Mesendoderm (in vitro differentiated cells): Measurements from ENCODE around the gene TRMT112.

Source experiments
- DNase-seq: peaks from one replicate; pipeline ENCODE4 v3.0.0; 2013
- H2AK5ac ChIP-seq: 2 replicates; pipeline ENCODE4 v1.6.1; 2013; ENCODE audit warnings: low read length, inconsistent platforms
- H2BK120ac ChIP-seq: 2 replicates; pipeline ENCODE4 v1.6.1; 2013; ENCODE audit warnings: low read depth, mild to moderate bottlenecking, low read length, moderate library complexity, mixed read lengths
- H2BK15ac ChIP-seq: replicated peaks from 2 replicates; pipeline ENCODE4 v1.6.1; 2013; ENCODE audit warnings: low read depth, mild to moderate bottlenecking, moderate library complexity
- H2BK5ac ChIP-seq: 2 replicates; pipeline ENCODE4 v1.6.1; 2013; ENCODE audit warnings: low read length, inconsistent platforms
- H3K18ac ChIP-seq: 2 replicates; pipeline ENCODE4 v1.6.1; 2013; ENCODE audit warnings: mild to moderate bottlenecking, low read length, mixed read lengths
- H3K23ac ChIP-seq: one replicate; pipeline ENCODE4 v1.6.1; 2013; ENCODE audit warnings: low read length
- H3K27ac ChIP-seq: 2 replicates; pipeline ENCODE4 v1.5.1; 2013; ENCODE audit warnings: low read depth, mild to moderate bottlenecking, inconsistent platforms, low read length, moderate library complexity
- H3K27me3 ChIP-seq: 2 replicates; pipeline ENCODE4 v1.6.1; 2013; ENCODE audit warnings: low read length, control low read depth, mild to moderate bottlenecking, inconsistent platforms; ENCODE audit not compliant: insufficient read depth, poor library complexity
- H3K36me3 ChIP-seq: 2 replicates; pipeline ENCODE4 v1.6.1; 2013; ENCODE audit warnings: low read length, inconsistent platforms; ENCODE audit not compliant: control insufficient read depth, insufficient read depth
- H3K4ac ChIP-seq: one replicate; pipeline ENCODE4 v1.6.1; 2013; ENCODE audit warnings: low read depth, mild to moderate bottlenecking, low read length, moderate library complexity
- H3K4me1 ChIP-seq: 2 replicates; pipeline ENCODE4 v1.6.1; 2013; ENCODE audit warnings: low read depth, low read length, inconsistent platforms; ENCODE audit not compliant: control insufficient read depth
- H3K4me2 ChIP-seq: 2 replicates; pipeline ENCODE4 v1.6.1; 2013; ENCODE audit warnings: low read length
- H3K4me3 ChIP-seq: 2 replicates; pipeline ENCODE4 v1.5.1; 2013; ENCODE audit warnings: mild to moderate bottlenecking, low read length
- H3K56ac ChIP-seq: one replicate; pipeline ENCODE4 v1.6.1; 2013; ENCODE audit warnings: low read length
- H3K79me1 ChIP-seq: 2 replicates; pipeline ENCODE4 v1.6.1; 2013; ENCODE audit warnings: low read length, inconsistent platforms
- H3K79me2 ChIP-seq: 2 replicates; pipeline ENCODE4 v1.6.1; 2013; ENCODE audit warnings: mild to moderate bottlenecking, low read length; ENCODE audit not compliant: control insufficient read depth, insufficient read depth
- H3K9ac ChIP-seq: 2 replicates; pipeline ENCODE4 v1.6.1; 2013; ENCODE audit warnings: low read length, inconsistent platforms
- H4K5ac ChIP-seq: one replicate; pipeline ENCODE4 v1.6.1; 2013; ENCODE audit warnings: low read length
- H4K8ac ChIP-seq: one replicate; pipeline ENCODE4 v1.6.1; 2013; ENCODE audit warnings: low read depth, mild to moderate bottlenecking, control low read depth, low read length, moderate library complexity
- WGBS: extraction: QIAGEN DNeasy Blood & Tissue Kit; methylation state at CpG from one replicate; pipeline ENCODE4 v1.1.7; 2013; ENCODE audit warnings: low lambda C conversion rate, missing lambda C conversion rate; ENCODE audit not compliant: insufficient coverage; ENCODE audit errors: extremely low coverage; 5-methylcytosine and 5-hydroxymethylcytosine counted together

Gene TRMT112

DNA sequence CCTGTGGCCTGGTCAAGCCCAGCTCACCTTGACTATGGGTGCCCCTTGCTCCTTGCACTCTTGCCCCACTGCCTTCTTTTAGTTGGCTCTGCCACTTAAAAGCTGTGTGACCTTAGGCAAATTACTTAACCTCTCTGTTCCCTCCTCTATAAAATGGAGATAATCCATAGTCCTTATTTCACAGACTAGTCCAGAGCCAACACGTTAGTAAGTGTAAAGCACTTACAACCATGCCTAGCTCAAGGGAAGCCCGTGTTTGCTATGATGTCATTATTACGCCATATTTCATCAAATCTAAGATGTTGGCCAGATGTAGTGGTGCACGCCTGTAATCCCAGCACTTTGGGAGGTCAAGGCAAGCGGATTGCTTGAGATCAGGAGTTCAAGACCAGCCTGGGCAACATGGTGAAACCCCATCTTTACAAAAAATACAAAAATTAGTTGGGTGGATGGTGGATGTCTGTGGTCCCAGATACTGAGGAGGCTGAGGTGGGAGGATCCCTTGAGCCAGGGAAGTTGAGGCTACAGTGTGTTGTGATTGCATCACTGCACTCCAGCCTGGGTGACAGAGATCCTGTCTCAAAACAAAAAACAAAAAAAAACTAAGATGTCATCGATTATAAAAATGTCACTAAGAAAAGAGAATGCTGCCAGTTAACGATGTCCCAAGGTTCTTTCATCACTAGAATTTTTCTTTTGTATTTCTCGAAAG, 20.3 kb upstream of the TRMT112 start:
- no peak overlapping the region for H3K23ac ChIP-seq
- H3K18ac ChIP-seq, result no peak overlapping the region
- no peaks in the 10 kb centered on the region for H3K79me2 ChIP-seq
- no peak overlapping the region for H3K27ac ChIP-seq
- no peak overlapping the region for H3K4ac ChIP-seq
- WGBS, result no CpG with 5 or more reads among the region's 8 CpGs
- H3K56ac ChIP-seq, result no peak overlapping the region
- no peaks in the 10 kb centered on the region for H3K79me1 ChIP-seq
- H2BK15ac ChIP-seq, result no peak overlapping the region
- peaks cover 5% of the 10 kb centered on the region for H3K4me1 ChIP-seq
- H2BK5ac ChIP-seq, result no peak overlapping the region
- H3K36me3 ChIP-seq, result no peaks in the 10 kb centered on the region
- no peak overlapping the region for H2AK5ac ChIP-seq
- H3K9ac ChIP-seq, result no peak overlapping the region
- no peak overlapping the region for H4K5ac ChIP-seq
- no peak overlapping the region for H4K8ac ChIP-seq
- no peak overlapping the region for H3K4me3 ChIP-seq
- no peak for DNase-seq
- no peak overlapping the region for H2BK120ac ChIP-seq
- H3K4me2 ChIP-seq, result no peak overlapping the region
- H3K27me3 ChIP-seq, result no peaks in the 10 kb centered on the region

GRCh38 chr11:64334764-64335735, 17.7 kb upstream of the TRMT112 start:
- DNase-seq, result peak; percentile 97
- H3K56ac ChIP-seq, result no peak overlapping the region
- H3K18ac ChIP-seq, result no peak overlapping the region
- no peaks in the 10 kb centered on the region for H3K79me1 ChIP-seq
- no peak overlapping the region for H3K4me3 ChIP-seq
- no peak overlapping the region for H4K5ac ChIP-seq
- H3K4ac ChIP-seq, result no peak overlapping the region
- no peaks in the 10 kb centered on the region for H3K27me3 ChIP-seq
- no peak overlapping the region for H2BK15ac ChIP-seq
- no peak overlapping the region for H3K9ac ChIP-seq
- no peaks in the 10 kb centered on the region for H3K79me2 ChIP-seq
- no peak overlapping the region for H2BK5ac ChIP-seq
- H2AK5ac ChIP-seq, result no peak overlapping the region
- no peak overlapping the region for H3K4me2 ChIP-seq
- no peak overlapping the region for H4K8ac ChIP-seq
- H3K27ac ChIP-seq, result no peak overlapping the region
- no peaks in the 10 kb centered on the region for H3K36me3 ChIP-seq
- H2BK120ac ChIP-seq, result no peak overlapping the region
- WGBS, result no CpG with 5 or more reads among the region's 13 CpGs
- H3K23ac ChIP-seq, result no peak overlapping the region
- peaks cover 2% of the 10 kb centered on the region for H3K4me1 ChIP-seq

DNA sequence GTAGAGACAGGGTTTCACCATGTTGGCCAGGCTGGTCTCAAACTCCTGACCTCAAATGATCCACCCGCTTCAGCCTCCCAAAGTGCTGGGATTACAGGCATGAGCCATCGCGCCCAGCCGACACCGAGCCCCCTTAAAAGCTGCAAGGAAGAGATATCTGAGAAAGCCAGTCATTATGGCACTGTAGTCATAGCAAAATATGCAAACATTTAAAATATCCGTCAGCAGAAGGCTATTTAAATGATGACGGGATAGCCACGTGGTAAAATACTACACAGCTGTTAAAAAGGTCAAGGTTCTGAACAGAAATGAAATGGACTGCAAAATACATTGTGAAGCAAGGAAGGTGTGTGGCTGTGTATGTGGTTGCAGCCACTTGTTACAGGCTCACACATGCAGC, 16.2 kb upstream of the TRMT112 start:
- Histone ChIP-seq H3K56ac (no peak overlapping the region), H2BK120ac (no peak overlapping the region), H3K4ac (no peak overlapping the region), H3K27ac (no peak overlapping the region), H2BK15ac (no peak overlapping the region), H3K4me1 (peaks cover 2% of the 10 kb centered on the region), H3K23ac (no peak overlapping the region), H3K79me1 (no peaks in the 10 kb centered on the region), H3K9ac (no peak overlapping the region), H2AK5ac (no peak overlapping the region), H3K4me2 (no peak overlapping the region), H3K79me2 (no peaks in the 10 kb centered on the region), H3K36me3 (no peaks in the 10 kb centered on the region), H3K27me3 (no peaks in the 10 kb centered on the region), H3K4me3 (no peak overlapping the region), H4K5ac (no peak overlapping the region), H4K8ac (no peak overlapping the region), H2BK5ac (no peak overlapping the region), H3K18ac (no peak overlapping the region)
- WGBS, result no CpG with 5 or more reads among the region's 8 CpGs
- no peak for DNase-seq

DNA sequence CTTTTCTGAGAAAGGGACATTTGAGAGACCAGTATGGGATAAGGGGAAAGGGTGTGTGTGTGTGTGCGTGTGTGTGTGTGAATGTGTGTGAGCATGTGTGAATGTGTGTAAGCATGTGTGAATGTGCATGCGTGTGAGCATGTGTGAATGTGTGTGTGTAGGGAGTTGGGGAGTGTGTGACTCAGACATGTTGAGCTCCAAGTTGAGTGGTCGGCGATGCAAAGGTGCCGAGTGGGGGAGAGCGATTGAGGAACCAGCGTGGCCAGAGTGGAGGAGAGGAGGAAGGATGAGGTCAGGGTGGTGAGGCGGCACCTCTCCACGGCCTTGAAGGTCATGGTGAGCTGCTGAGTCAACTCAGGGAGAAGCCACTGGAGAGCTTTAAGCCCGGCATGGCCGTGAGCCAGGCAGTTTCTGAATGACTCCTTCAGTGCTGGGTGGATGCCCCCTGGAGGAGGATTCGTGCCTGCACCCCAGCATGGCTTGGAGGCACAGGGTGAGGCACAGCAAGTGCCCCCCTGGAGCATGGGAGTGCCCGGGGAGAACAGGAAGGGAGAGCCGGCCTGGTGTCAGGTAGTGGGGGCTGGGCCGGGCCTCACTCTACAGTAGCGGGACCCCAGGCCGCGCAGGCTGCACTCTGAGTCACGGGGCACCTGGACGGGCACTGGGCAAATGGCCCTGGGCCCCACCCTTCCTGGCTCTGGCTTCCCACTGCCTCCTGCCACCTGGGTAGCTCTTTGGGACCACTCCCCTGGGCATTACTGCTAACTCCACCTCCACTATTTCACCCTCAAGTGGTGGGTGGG, 14.4 kb upstream of the TRMT112 start:
- H4K5ac ChIP-seq, result no peak overlapping the region
- H2BK15ac ChIP-seq, result no peak overlapping the region
- H2AK5ac ChIP-seq, result peak overlapping the region; percentile 90
- H3K4me2 ChIP-seq, result no peak overlapping the region
- H3K27ac ChIP-seq, result no peak overlapping the region
- H3K18ac ChIP-seq, result no peak overlapping the region
- no peak overlapping the region for H3K9ac ChIP-seq
- H3K79me2 ChIP-seq, result no peaks in the 10 kb centered on the region
- peaks cover 2% of the 10 kb centered on the region for H3K4me1 ChIP-seq
- H3K36me3 ChIP-seq, result no peaks in the 10 kb centered on the region
- DNase-seq, result peak; percentile 71
- peak overlapping the region; percentile 66 for H3K23ac ChIP-seq
- H3K79me1 ChIP-seq, result no peaks in the 10 kb centered on the region
- no peak overlapping the region for H2BK120ac ChIP-seq
- H3K4me3 ChIP-seq, result no peak overlapping the region
- WGBS, result 100% methylated on average over 1 of the region's 20 CpGs
- no peaks in the 10 kb centered on the region for H3K27me3 ChIP-seq
- no peak overlapping the region for H3K4ac ChIP-seq
- no peak overlapping the region for H4K8ac ChIP-seq
- peak overlapping the region; percentile 79 for H3K56ac ChIP-seq
- no peak overlapping the region for H2BK5ac ChIP-seq

GRCh38 chr11:64330888-64331287, 13.5 kb upstream of the TRMT112 start:
- Histone ChIP-seq H3K23ac (no peak overlapping the region), H4K8ac (no peak overlapping the region), H4K5ac (no peak overlapping the region), H3K4me1 (peaks cover 2% of the 10 kb centered on the region), H2BK5ac (no peak overlapping the region), H2BK120ac (no peak overlapping the region), H3K27me3 (no peaks in the 10 kb centered on the region), H3K56ac (no peak overlapping the region), H3K4ac (no peak overlapping the region), H2AK5ac (no peak overlapping the region), H3K4me3 (no peak overlapping the region), H2BK15ac (no peak overlapping the region), H3K9ac (no peak overlapping the region), H3K79me2 (no peaks in the 10 kb centered on the region), H3K4me2 (no peak overlapping the region), H3K18ac (no peak overlapping the region), H3K36me3 (no peaks in the 10 kb centered on the region), H3K79me1 (no peaks in the 10 kb centered on the region), H3K27ac (no peak overlapping the region)
- no CpG with 5 or more reads among the region's 11 CpGs for WGBS
- no peak for DNase-seq
